GM12801 (cell line): Measurements from ENCODE around the gene CDON.

Source experiments
- CTCF ChIP-seq: IDR thresholded peaks from one replicate; pipeline ENCODE4 v1.5.1; 2011; ENCODE audit warnings: control low read depth; ENCODE audit not compliant: insufficient read length; ENCODE audit errors: extremely low read depth

CDON gene

DNA sequence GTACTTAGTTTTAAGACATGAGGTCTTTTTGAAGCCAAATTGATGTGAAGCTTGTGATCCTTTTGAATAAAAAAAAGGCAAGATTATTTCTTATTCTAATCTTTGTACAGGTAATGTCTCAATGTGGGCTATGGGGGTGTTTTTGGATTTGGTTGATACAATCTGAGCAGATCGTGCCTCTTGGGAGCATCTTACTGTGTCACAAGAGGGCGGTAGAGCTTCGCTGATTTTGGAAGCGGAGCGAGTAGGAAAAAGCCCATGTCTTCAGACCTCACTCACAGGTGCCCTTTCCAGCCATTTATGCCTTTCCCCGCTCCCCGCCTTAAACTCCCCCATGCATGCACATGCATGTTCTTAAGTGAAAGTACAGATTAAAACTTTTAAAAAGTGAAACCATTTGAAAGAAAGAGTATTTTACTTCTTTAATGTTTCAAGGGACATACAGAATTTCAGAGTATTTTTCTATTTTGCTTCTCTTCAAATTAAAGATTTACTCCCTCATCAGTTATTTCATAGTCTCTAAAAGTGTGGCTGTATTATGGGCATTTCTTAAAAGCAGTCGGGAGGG, 139.6 kb downstream of the CDON start:
- no peak for TF ChIP-seq CTCF

DNA sequence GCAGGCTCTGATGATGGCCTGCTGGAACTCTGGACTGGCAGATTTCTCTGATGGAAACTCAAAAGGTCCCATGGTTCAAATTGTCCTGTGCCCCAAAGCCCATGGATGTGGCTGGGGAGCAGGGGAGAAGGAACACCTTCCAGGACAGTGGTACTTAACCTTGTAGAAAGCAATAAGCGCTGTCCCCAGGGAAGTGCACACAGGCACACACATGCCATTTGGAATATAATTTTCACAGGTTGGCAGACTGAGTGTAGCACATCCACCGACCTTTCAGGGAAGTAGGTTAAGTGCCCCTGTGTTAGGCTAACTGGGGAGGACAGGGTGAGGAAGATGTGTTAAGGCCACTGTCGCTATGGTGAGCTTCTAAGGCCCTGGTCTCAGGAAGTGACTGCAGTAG, 140.5 kb downstream of the CDON start:
- no peak for TF ChIP-seq CTCF

DNA sequence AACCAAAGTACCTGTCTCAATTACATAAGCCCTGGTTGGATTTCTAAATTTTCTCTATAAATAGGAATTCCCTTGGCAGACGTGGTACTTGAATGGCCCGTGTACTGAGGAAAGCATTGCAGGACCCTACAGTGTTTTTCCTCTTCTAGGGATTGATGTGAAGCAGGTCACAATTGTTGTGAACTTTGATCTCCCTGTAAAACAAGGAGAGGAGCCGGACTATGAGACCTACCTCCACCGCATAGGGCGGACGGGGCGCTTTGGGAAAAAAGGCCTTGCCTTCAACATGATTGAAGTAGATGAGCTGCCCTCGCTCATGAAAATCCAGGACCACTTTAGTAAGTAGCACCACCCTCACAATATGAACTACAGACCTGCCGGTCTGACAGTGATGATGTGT, 141.6 kb downstream of the CDON start:
- no peak for TF ChIP-seq CTCF

DNA sequence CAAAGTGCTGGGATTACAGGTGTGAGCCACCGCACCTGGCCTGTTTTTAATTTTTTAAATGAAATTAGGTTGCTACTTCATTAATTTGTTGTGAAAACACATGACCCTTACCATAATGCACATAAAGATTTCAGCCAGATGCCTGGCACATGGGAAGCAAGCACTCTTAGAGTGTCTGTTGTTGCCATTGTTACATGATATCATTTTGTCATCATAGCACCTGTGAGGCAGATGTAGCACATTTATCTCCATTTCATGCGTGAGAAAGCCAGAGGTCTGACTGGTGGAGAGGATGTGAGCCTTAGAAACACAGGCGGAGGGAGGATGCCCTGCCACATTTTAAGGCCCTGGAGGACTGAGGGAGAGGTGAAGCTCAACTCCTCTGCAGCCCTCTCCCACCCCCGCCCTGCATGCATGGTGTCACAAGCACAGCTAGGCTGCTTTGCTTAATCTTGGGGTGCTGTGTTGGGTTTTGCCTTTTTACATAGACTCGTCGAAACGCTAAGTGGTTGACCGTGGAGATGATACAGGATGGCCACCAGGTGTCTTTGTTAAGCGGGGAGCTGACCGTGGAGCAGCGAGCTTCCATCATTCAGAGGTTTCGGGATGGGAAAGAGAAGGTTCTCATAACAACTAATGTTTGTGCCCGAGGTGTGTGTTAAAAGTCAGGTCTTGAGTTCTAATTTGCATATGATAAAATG, 144.4 kb downstream of the CDON start:
- no peak for TF ChIP-seq CTCF

GRCh38 chr11:125916683-125917347, 145.9 kb downstream of the CDON start:
- TF ChIP-seq CTCF: no peak

GRCh38 chr11:125910226-125910849, 152.3 kb downstream of the CDON start:
- TF ChIP-seq CTCF: no peak
